Hepatocyte (in vitro differentiated cells): ENCODE results near the gene LUC7L2.

Source experiments
- CTCF ChIP-seq: fragments of 200-600 bp; sonication (generic); IDR thresholded peaks from 2 replicates; pipeline ENCODE4 v1.5.1; 2016; ENCODE audit warnings: antibody characterized with exemption, mild to moderate bottlenecking; ENCODE audit not compliant: poor library complexity
- EZH2 ChIP-seq: fragments of 200-600 bp; sonication (generic); IDR thresholded peaks from 2 replicates; pipeline ENCODE4 v1.6.1; 2016; ENCODE audit warnings: antibody characterized with exemption, mild to moderate bottlenecking, borderline replicate concordance
- EZH2phosphoT487 ChIP-seq: fragments of 200-600 bp; sonication (generic); IDR thresholded peaks from one replicate; pipeline ENCODE4 v1.6.1; 2018; ENCODE audit warnings: antibody characterized with exemption, mild to moderate bottlenecking, low read depth, moderate library complexity; ENCODE audit not compliant: unreplicated experiment, severe bottlenecking

GRCh38 chr7:139339698-139340036 is 20.0 kb upstream of the LUC7L2 start:
- no peak for TF ChIP-seq CTCF
- no peak for TF ChIP-seq EZH2
- no peak for TF ChIP-seq EZH2phosphoT487
